Fibroblast of villous mesenchyme (primary cell): ENCODE measurements around the gene MTR. TPM values are rescaled to one million over a fixed set of nuclear protein-coding genes. Genes with fewer than 3 reads are reported as not detected.
A peak's percentile ranks its signal among the peaks of the same experiment; 100 is the strongest.
"Not testable (repeated sequence)": the region's sequence is repeated elsewhere in the genome, so short reads cannot be mapped to it uniquely, and the experiment has no call there.

Experiments used
- DNase-seq: peaks from one replicate; pipeline ENCODE4 v3.0.0-alpha.2; 2010; ENCODE audit warnings: low read depth
- H3K4me3 ChIP-seq: 2 replicates; pipeline ENCODE4 v1.5.1; 2011; ENCODE audit warnings: low read depth, mild to moderate bottlenecking, low read length
- total RNA-seq: library from RNA; depleted of rRNA; stranded (reverse); fragments of >200 nt; gene quantifications from 2 replicates; pipeline ENCODE4 v1.2.3, GENCODE V29; 2012
- TF ChIP-seq, protein P1 (sequence below): IDR thresholded peaks from 2 replicates; pipeline ENCODE4 v1.5.1; 2012; ENCODE audit warnings: low read depth, mild to moderate bottlenecking, low read length; ENCODE audit not compliant: insufficient read depth

Gene MTR
- total RNA-seq, 1 donor = 34.5 TPM

DNA sequence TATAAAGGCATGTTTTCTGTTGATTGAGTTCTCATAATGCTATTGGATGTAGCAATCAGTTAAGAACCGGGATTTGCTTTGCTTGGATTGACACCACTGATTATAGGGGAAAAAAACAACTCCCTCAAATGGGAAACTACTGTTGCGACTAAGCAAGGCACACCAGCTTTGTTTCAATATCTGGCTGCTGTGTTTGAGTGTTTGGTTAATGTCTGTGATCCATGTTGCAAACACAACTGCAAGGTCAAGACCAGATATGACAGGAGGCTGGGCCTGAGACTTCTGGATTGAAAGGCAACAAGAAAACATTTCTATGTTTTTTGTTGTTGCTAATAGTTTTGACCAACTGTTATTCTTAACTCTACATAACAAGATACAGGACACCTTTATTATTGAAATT is 50.7 kb downstream of the MTR start:
- TF ChIP-seq, protein P1, sequence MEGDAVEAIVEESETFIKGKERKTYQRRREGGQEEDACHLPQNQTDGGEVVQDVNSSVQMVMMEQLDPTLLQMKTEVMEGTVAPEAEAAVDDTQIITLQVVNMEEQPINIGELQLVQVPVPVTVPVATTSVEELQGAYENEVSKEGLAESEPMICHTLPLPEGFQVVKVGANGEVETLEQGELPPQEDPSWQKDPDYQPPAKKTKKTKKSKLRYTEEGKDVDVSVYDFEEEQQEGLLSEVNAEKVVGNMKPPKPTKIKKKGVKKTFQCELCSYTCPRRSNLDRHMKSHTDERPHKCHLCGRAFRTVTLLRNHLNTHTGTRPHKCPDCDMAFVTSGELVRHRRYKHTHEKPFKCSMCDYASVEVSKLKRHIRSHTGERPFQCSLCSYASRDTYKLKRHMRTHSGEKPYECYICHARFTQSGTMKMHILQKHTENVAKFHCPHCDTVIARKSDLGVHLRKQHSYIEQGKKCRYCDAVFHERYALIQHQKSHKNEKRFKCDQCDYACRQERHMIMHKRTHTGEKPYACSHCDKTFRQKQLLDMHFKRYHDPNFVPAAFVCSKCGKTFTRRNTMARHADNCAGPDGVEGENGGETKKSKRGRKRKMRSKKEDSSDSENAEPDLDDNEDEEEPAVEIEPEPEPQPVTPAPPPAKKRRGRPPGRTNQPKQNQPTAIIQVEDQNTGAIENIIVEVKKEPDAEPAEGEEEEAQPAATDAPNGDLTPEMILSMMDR = no peak
- DNase-seq = peak; percentile 76
- no peak overlapping the region for H3K4me3 ChIP-seq

DNA sequence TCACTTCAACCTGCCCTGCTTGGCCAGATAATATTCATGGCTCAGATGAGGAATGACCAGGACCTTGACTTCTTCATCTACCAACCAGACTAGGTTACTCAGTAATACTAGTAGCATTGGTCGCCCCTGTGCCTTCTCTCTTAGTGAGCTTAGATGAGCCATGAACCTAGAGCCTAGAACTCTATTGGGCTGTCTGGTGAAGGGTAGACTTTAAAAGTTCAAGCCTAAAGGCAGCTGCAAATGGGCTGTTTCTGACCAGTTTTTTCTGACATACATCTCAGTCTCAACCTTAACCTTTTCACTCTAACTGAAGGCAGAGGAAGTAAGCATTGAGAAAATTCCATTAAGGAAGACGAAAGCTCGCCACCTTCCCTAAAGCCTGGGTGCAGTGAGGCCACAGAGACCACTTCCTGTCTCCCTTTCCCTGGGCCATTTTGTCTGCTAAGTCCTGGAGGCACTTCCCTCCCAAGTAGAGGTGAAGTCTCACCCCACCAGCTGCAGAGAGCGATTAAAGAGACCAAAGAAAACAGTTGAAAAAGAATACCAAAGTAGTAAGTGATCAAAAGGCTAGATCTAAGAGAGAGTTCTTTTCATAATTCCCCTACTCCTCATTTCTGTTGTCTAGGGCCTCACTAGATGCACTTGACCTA is 53.3 kb downstream of the MTR start:
- no peak for DNase-seq
- no peak overlapping the region for H3K4me3 ChIP-seq
- TF ChIP-seq, protein P1 = no peak

DNA sequence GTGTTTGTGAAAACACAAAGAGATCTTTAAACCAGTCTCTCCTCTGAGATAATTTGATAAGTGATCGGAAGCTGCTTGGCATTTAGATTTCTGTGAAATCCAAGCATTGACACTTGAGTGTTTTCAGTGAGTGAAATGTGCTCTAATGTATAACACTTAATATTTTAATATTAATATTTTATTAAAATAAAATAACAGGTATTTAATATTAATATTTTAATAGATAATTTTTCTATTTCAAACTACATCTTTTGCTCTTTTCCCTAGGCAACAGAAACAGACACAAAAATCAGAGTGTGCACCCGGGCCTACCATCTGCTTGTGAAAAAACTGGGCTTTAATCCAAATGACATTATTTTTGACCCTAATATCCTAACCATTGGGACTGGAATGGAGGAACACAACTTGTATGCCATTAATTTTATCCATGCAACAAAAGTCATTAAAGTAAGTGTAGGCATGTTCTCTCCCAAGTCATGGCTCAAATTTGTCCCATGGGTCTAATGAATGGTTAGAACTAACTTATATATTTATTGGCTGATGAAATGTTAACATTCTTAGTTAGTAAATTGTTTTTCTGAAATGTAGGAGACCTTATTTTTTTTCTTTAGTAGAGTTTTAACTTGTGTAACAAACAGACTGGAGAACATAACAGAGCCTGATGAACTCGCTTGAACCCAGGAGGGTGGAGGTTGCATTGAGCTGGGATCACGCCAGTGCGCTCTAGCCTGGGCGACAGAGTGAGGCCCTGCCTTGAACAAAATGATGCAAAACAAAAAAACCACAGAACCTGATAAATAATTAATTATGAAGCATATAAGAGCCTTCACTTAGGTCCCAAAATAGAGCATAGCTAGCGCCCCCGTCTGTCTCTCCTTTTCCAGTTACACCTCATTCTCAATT is 55.2 kb downstream of the MTR start:
- DNase-seq = peak; percentile 58
- TF ChIP-seq, protein P1 = no peak
- H3K4me3 ChIP-seq = no peak overlapping the region

DNA sequence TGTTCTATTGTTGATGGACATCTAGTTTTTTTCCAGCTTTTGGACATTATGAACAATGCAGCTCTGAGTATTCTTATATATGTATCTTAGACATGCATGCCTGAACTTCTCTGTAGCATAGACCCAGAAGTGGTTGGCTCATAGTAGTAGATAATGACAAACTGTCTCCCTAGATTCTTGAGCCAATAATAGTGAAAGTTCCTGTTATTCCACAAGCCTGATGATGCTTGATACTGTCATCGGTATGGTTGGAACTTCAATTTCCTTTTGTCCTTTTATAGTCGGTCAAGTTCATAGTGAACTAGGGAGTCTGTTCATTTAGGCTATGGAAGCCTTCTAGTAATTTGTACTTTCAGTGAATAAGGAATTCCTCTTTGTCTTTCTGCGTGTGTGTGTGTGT is 56.8 kb downstream of the MTR start:
- TF ChIP-seq, protein P1 = no peak
- no peak for DNase-seq
- no peak overlapping the region for H3K4me3 ChIP-seq

DNA sequence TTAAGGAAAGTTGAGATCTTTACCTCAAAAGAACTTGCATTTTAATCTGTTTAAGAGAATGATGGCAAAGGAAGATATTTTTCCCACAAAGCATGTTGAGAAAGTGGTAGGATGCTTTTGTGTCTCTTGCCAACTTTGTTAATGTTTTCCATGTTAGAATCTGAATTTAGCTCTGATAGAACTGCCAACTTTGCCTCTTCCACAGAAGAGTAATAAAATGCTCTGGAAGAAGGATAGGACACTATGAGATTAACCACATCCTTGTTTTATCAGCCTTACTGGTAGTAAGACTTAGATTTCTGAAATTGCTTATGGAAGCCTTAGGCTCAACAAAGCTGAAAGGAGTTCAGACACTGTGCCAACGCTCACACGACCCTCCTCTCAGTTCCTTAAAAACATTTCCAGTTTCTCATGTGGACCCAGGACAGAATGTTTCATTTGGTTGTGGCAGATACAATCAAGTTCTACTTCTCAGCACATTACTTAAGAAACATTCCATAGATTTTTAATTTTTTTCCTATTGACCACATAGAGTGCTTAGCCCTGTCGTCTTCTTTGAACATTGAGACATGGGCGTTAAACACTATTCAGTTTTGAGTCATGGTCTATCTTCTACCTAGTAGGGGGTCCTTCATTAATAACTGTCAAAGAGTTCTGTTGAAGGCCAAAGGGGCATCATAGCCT is 59.0 kb downstream of the MTR start:
- H3K4me3 ChIP-seq = no peak overlapping the region
- TF ChIP-seq, protein P1 = no peak
- peak; percentile 46 for DNase-seq

DNA sequence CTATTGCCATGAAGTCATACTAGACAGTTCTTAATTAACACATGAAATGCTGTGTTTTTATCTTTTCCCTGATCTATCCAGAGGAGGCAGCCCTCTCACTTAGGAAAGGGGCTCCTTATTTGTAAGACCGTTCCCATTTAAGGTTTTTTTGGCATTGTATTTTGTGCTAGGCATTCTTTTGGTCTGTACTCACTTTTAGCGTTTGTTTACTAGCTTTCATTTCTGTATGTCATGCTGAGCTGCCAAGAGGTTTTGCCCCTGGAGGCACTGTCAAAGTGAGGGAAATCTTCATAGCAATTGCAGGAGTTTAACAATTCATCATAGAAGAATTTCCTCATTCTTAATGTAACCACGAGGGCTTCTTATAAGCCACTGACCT is 59.5 kb downstream of the MTR start:
- DNase-seq = peak; percentile 42
- H3K4me3 ChIP-seq = no peak overlapping the region
- TF ChIP-seq, protein P1 = no peak

DNA sequence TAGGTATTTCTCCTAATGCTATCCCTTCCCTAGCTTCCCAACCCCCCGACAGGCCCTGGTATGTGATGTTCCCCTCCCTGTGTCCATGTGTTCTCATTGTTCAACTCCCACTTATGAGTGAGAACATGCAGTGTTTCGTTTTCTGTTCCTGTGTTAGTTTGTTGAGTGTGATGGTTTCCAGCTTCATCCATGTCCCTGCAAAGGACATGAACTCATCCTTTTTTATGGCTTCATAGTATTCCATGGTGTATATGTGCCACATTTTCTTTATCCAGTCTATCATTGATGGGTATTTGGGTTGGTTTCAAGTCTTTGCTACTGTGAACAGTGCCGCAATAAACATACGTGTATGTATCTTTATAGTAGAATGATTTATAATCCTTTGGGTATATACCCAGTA is 61.6 kb downstream of the MTR start:
- H3K4me3 ChIP-seq, DNase-seq: not testable (repeated sequence)
